ENCODE results near the gene KCNMA1.
A peak's percentile ranks its signal among the peaks of the same experiment; 100 is the strongest.

Gene KCNMA1

DNA sequence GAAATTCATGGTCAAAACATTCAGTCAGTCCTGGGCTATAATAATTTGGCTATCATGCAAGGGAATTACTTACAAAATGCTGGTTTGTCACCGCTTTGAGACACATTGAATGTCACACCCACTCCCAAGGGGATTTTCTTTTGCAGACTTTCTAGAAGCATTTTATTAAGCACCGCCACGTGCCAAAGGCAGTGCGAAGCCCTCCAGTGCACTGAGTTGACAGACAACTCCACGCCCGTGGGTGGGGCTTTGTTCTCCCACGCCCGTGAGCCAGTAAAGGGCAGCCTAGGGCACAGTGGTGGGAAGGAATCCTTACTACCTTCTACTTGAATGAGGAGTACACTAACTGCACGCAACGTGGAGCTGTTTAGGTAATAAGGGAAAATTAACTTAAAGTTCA lies 515.8 kb downstream of the KCNMA1 start:
- no peak for DNase-seq

DNA sequence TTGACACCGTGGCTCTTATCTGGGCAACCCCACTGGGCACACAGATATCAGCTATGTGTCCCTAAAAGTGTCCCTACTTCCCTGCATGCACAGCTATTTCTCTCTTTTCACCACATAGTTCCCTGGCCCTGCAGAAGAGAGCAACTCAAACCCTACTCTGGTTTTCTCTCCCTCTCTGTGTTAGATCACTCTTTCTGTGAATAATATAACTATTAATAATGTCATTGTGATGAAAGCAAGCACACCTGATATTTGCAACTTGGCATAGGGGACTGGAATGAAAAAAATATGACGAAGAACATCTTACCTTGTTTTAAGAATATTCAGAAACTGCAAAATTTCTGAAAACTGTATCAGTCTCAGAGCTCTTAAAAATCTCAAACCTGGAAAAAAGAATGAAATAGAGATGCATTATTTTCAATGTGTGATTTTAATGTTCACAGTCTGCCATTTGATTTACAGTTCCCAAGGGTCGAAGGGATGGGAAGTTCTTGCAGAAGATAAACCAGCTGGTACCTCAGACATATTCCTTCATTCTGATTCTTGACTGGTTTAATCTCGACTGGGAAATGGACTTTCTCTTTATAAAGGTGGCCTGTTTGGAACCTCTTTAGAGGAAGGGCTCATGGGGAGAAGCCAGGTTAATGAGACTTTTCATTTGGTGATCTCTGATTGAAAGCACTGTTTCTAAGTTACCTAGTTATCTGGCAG lies 516.8 kb downstream of the KCNMA1 start:
- no peak for DNase-seq

DNA sequence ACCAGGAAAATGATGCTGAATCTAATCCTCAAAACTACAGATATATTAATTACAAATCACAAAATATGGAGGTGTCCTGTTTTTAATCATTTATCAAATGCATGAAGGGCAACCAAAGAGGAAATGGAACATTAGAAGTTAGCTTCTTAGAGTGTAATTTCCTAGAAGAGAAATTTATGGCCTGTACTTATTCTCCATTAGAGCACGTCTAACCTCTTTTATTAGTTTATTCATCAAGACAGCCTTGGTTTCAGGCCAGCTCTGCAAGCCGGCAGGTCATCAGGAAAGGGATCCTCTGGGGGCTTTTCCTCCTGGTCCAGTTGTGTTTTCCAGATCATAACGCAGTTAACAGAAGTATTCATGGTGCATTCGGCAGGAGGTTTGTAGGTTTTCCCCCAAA lies 517.6 kb downstream of the KCNMA1 start:
- DNase-seq = peak; percentile 8

DNA sequence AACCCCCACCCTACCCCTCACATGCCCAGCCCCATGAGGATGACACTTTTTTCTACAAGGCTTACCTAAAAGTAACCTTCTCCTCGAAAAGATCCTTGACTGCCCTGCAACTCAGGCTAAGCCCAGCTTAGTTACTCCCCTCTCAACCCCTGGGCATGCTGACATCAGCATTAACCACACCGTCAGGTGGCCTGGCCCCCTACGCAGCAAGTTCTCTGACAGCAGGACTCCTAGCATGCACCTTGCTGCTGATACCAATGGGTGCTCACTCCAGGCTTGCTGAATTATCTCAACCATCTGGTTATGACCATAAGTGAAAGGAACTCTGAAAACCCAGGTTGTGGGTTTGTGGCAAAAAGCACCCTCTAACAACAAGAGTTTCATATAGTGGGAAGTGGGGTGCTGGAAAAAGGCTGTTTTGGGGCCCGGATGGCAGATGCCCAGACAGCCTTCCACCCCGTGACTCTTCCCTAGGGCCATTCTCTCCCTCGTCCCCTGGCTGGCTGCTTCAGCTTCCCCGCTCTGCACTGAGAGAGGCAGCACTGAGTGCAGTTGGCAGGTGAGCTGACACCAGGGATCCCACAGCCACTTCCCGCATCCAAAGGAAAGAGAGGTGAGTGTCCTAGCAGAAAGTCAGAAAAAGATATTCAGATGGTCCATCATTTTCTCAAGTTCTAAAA lies 518.9 kb downstream of the KCNMA1 start:
- no peak for DNase-seq

DNA sequence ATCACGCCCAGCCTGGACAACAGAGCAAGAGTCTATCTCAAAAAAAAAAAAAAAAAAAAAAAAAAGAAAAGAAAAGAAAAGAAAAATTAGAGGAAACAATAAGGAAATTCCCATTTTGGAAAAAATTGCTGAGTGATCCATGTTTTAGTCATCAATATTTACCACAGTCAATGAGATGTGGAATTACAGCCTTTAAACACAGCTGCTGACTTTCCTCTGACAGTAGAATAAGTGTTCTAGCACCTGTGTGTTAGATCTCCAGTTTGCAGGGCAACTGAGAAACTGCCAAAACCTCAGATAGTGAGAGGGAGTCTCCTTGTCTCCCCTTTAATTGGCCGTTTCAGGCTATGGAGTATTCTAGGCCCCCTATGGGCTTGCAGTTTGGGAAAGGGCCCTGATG lies 520.1 kb downstream of the KCNMA1 start:
- DNase-seq = no peak

DNA sequence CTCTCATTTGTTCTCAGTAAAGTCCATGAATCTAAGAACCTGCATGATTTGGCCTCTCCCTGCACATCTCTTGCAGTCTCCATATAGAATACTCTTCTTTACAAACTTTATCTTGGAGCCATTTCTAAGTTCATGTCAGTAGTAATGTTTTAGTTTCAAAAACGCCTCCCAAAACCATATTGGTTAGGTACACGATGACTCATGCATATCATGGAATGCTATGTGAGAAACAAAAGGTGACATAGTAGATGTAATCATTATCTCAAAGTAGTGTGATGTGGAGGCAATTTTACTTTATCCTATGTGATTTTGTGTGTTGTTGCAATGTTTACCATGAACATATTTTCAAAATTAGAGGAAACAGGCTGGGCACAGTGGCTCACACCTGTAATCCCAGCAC lies 520.7 kb downstream of the KCNMA1 start:
- no peak for DNase-seq

DNA sequence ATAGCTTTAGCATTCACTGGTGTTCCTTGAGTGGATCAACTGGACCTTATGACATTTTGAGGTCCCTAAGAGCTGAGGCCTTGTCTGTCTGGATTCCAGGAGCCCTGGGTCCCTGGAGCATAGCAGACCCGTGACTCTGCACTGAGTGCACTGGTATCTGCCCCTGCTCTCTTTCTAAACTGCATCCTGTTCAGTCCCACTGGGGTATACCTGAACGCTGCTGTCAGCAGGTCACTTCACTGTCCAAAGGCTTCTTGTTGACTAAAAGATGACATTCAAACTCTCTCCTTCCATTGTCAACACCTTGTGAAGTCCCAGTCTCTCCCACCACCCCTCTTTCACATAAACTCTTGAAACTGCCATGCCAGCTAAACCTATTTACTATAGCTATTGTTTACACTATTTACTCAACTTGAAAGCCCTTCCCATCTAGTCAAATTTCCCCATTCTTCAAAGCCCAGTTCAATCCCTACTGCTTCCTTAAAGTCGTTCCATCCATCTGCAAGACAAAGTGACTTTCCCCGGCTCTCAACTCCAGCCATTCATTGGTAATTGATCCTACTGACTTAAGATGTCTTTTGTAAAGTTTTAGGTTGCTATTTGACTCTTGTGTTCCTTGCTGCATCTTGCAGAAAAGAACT lies 523.3 kb downstream of the KCNMA1 start:
- no peak for DNase-seq

DNA sequence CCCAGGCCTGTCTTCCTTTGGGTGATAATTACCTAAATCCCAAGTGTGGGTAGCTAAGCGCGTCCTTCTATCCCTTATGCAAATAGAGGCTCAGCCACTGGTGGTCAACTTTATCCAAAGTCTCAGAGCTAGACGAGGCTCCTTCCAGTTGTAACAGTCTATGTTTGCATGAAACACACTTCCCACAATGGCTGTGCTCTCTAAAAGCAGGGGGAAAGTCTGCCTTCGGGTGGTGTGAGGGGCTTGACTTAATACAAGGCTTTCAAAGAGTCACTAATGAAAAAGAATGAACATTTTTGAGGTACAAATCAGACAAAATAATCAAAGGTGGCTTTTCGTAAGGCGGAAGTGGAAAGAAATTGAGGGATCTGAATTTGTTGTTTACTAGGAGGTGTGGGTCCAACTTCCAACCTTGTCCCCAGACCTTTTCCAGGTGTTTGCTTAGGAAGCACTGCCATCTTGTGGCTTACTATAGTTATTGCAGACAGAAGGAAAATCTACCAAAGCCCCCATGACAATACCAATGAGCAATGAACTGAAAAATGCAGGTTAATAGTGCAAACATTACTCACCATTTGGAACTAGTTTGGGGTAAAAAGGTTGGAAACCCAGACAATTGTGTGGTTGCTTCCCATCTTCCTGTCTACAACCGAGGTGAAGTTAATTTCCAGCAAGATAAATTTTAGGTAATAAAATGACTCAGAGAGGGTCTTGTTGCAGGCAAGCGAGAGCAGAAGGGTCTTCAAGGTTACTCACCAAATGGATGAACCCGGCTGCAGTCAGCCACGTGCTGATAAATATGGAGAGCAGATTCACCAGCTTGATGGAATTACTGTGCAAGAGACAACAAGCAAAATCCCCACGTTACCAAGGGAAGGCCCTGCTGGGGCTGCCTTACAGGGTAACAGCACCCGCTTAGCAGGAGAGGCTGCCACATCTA lies 525.7 kb downstream of the KCNMA1 start:
- no peak for DNase-seq

DNA sequence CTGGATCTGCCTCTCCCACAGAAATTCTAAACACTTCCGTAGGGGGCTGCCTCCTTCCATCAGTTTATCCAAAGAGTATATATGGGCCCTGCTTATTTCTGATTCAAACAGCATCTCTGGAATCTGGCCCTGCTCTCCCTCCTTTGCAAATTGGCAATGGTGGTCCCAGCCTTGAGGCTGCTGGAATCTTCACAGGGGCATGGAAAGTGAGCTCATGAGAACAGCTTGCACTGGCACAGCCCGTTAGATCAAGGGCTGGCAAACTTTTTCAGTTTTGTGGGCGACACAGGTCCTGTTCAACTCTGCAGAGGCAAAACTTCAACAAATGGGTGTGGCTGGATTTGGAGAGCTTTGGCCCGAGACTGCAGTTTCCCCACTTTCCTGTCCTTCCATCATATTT lies 526.9 kb downstream of the KCNMA1 start:
- DNase-seq = no peak

DNA sequence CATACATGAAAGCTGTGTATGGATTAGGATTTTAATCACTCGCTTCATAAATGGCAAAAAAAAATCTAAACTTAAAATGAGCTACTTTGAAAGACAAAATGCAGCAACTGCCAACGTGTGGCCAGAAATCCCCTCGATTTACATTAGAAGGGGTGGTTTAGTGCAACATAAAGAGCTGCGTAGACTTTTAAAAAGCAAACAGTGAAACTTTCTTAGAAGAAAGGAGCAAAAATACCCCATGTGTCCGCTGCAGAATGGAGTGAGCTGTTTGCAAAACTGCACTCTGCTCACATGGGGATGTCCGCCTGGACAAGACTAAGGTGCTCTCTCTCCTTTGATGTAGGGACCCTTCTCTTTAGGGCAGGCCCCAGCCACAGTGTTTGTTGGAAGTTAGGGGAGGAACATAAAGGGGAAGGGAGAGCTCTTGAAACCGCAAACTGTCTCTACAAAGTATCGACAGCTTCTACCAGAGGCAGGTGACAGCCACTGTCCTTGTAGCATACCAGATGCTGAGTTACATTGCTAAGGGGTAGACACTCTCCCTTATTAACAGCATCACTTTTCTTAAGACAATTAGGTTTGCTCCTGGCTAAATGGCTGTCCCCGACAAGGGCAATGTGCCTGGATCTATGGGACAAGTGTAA lies 528.1 kb downstream of the KCNMA1 start:
- DNase-seq = no peak

DNA sequence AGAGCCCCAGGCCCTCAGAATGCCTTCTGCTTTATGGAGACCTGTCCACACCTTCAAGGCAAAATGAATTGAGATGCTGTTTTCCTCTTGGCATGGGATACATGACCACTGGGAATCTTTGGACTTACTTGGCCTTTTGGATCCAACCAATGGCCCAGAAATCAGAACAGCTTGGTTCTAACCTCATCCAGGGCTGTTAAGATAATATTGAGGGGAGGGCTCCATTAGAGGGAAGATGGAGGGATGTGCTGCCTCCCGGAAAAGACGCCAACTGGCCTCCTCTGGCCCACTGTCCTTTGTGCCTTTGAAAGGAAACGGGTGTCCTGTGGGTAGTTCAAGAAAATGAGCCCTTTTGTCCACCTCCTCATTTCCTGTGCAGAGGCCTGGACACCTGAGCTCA lies 530.9 kb downstream of the KCNMA1 start:
- DNase-seq = no peak

DNA sequence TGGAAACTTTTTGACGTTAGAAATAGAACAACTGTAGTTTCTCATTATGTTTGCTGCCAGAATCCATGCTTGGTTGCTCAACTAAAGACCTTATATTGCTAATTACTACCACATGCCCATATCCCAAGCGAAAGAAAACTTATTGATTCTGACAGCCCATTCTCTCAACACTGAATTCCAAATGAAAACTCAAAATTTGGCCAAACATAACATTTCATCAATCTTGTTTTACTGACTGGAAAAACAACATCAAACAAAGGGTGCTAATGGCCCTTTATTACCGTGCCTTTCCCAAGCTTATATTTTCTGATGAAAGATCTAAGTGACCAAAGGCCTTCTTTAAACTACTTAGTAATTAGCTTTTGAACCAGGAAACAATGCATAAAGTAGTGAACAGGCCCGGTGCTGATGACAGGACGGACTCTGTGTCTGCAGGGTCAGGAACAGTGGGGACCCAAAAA lies 531.8 kb downstream of the KCNMA1 start:
- no peak for DNase-seq

DNA sequence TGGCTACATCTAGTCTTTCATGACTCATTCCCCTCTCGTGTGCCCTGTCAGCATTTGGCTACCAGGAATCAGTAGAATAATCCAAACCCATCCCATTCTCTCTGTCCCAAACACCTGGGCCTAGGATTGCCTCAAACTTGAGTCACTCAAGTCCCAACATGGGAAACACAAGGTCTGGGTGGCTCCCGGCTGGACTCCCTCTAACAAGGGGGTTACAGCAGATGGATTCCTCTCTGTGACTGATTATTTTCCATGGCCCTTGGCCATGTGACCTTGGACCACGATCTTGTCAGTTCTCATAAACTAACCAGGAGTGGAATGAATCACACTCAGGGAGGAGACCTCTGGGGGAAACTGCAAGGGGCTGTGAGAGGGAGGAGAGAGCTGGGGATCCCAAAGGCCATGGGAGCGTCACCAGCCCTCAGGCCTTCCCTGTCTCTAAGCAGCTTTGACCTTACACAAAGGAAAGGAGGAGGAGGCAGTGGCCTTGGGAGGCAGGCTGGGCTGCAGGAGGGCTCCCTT lies 533.1 kb downstream of the KCNMA1 start:
- no peak for DNase-seq

DNA sequence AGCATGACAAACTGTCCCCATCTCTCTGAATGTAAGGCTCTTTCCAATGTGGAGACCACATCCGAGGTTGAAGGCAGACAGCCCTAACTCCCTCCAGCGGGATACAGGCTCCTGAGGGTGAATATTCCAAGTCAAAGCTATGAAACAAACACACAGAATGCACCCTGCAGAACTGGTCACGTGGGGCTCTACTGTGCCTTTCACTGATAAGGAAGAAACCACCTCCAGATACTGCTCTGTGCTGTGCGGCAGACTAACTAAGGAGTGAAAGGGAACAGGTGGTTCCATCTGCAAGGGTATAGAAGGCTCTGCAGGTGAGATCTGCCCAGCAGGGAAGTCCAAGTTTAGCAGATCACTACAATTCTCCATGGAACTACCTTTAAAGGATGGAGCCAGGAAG lies 534.4 kb downstream of the KCNMA1 start:
- DNase-seq = no peak

DNA sequence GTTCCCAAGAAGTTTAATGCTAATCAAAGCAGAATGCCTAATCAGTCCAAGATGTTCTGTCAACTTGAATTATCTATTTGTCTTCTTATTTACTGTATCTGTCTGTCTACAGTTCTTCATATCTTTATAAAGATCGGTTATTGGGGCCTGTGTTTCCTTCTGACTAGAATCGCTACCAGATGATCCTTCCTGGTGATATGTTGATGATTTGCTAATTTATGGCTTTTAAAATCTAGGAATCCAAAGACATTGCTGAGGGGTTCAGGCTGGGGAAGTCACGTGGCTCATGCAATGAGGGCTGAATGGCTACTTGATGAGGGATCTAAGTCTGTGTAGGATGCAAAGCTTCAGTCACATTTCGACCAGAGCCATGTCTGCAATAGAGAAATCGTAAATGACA lies 536.3 kb downstream of the KCNMA1 start:
- no peak for DNase-seq

DNA sequence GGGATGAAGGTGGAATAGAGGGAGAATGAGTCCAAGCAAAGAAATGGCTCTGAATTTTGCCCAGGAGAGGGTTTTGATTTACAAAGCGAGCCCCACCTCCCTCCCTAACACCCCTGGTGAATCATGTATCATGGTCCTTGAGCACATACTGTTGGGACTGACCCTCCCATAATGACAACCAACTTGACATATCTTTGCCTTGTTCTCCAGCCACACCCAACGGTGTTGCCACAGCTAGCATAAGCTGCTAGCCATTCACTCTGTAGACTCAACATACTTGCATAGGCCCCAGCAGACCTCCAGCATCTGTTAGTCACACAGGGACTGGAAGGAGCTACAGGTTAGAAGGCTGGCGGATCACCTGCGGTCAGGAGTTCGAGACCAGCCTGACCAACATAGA lies 538.5 kb downstream of the KCNMA1 start:
- no peak for DNase-seq

DNA sequence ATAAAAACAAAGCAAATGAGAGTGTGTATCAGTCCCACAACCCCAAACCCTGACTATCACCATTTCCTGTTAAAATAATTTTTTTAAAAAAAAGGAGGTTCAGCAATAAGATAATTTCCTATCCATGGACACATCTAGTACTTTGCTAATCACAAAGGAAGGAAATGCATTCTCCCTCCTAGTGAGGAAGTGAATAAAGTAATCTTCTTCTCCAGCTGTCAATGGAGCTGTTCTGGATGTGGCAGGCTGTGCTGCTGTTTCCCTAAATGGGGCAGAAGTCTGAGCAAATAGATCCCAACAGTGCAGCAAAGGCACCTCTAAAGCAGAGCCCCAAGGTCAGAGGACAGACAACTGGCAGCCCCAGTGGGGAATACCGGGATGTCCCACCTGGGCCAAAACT lies 540.0 kb downstream of the KCNMA1 start:
- no peak for DNase-seq

DNA sequence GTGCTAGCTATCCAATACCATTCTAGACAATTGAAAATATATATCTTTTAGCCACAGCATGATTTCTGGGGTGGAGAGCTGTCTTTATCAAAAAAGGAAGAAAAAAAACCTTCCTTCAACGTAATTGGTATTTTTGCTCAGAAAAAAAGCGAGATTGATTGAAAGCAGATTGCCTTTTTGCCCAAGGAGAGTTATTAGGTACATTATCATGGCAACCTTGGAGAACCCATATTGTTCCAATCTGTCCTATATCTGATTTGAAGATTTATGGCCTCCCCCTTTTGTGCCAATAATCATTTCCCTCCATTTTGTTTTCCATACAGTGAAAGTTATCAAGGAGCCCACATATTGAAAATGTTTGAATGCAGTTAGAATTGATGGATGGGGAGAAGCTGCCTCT lies 544.5 kb downstream of the KCNMA1 start:
- DNase-seq = no peak

DNA sequence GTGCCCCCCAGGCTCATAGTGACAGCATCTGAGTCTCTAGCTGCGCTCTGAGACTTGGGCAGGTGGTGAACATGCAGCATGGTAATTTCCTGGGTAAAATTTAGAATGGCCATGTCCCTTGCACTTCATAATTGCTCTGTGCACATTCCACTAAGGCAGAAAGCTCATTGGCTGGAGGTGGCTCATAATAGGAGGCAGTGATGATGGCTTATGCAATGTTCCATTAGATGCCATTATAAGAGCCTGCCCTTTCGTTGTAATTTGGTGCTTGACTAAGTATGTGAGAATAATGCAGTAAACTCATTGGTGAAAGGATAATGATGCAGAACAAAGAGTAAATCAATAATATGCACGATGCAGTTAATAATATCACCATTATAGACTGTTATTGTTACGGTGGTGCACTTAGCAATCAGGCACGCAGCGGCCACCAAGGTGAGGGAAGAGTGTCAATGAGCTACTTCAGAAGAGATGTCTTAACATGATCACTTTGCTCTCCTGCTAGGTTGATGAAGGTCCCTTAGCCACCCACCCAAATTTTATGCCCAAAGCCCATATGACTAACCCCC lies 545.9 kb downstream of the KCNMA1 start:
- DNase-seq = no peak

DNA sequence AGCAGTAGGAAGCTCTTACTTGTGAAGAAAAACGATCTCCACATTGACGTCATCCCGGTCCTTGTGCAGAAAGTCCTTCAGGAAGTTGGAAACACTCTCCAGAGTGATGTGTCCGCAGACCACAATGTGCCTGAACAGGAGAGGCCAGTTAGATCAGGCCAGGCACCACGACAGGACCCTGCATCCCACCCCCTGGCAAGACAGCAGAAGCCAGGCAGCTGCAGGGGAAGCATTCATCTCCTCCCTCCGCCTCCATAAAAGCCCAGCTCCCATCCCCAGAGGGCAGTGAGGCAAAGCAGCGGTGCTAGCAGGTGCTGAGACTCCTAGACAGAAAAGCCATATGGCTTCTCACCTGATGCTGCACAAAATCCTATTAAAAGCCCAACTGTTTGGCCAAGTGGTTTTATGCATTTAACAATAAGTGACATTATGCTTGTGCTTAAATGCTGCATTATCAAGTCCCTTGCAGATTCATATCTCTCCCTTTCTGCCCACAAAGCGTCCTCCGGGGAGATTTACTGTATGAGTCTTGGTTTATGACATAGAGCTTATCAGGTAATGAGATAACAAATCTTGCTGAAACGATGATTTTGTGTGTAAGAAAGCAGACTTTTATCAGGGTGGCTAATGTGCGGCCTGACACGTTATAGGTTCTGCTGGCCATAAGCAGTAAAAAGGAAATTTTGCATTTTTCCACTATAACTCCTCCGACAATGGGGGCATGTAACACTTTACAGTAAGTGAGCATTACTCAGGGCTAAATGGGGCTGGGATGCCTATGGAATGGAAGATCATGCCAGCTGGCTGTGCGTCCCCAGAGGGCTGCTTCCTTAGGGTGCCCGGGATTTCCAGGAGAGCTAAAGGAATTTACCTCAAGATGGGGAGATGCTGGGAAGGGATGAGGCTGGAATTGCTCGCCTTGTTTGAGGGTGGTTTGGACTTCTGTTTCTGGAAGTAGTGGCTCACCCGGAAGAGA lies 546.9 kb downstream of the KCNMA1 start:
- DNase-seq = no peak

DNA sequence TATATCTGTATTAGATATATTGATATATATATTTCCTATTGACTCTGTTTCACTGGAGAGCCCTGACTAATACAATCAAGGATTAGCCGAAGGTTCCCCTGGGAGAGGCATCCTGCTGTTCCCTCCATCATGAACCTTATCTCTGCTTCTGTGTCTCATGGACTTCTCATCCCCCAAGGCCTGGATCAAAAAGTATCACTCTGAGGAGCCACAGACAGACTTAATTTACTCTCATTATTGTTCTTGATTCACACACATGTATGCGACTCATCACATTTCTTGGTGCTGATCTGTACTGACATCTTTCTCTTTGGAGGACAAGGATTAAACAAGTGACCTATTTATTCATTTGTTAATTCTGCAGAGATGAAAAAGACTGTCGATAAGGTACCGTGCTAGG lies 550.2 kb downstream of the KCNMA1 start:
- DNase-seq = no peak

Data from NCI-H1092 (cell line).